ENCODE results near the gene IDI2. TPM values are rescaled to one million over a fixed set of nuclear protein-coding genes. Genes with fewer than 3 reads are reported as not detected.
"Not testable (repeated sequence)": the region's sequence is repeated elsewhere in the genome, so short reads cannot be mapped to it uniquely, and the experiment has no call there.

IDI2 gene
- 0.14 TPM for polyA plus RNA-seq (ENCODE audit: insufficient read length)

- no peak for DNase-seq (ENCODE audit: low read depth)
Measured at GRCh38 chr10:1025683-1026082, at the start of gene IDI2. Gene IDI2 (minus strand): TSS chr10:1025859. CDS start chr10:1024723, 1,136 bp downstream.

- DNase-seq (ENCODE audit: low read depth): no peak
Measured at GRCh38 chr10:1074748-1075308, 49.2 kb upstream of the IDI2 start.

GRCh38 chr10:1074052-1074747 is 48.5 kb upstream of the IDI2 start:
- no peak for DNase-seq (ENCODE audit: low read depth)

GRCh38 chr10:1070919-1071318 is 45.3 kb upstream of the IDI2 start:
- DNase-seq (ENCODE audit: low read depth): no peak

- no peak for DNase-seq (ENCODE audit: low read depth)
Measured at GRCh38 chr10:1068380-1069361, 43.0 kb upstream of the IDI2 start.

- not testable (repeated sequence) for DNase-seq (ENCODE audit: low read depth)
Measured at GRCh38 chr10:1066734-1067133, 41.1 kb upstream of the IDI2 start.

- DNase-seq (ENCODE audit: low read depth): no peak
Measured at GRCh38 chr10:1064964-1065247, 39.2 kb upstream of the IDI2 start.

- no peak for DNase-seq (ENCODE audit: low read depth)
Measured at GRCh38 chr10:1063232-1063865, 37.7 kb upstream of the IDI2 start.

- DNase-seq (ENCODE audit: low read depth): no peak
Measured at GRCh38 chr10:1061930-1062774, 36.5 kb upstream of the IDI2 start.

GRCh38 chr10:1059902-1060301 is 34.2 kb upstream of the IDI2 start:
- no peak for DNase-seq (ENCODE audit: low read depth)

- DNase-seq (ENCODE audit: low read depth): no peak
Measured at GRCh38 chr10:1058017-1058416, 32.4 kb upstream of the IDI2 start.

- no peak for DNase-seq (ENCODE audit: low read depth)
Measured at GRCh38 chr10:1057106-1057657, 31.5 kb upstream of the IDI2 start.

GRCh38 chr10:1056326-1057105 is 30.9 kb upstream of the IDI2 start, which contains the start of gene WDR37:
Gene WDR37 (plus strand): TSS chr10:1056385. CDS start chr10:1072156, 15,771 bp downstream.
- no peak for DNase-seq (ENCODE audit: low read depth)

- no peak for DNase-seq (ENCODE audit: low read depth)
Measured at GRCh38 chr10:1054684-1055083, 29.0 kb upstream of the IDI2 start.

- no peak for DNase-seq (ENCODE audit: low read depth)
Measured at GRCh38 chr10:1050554-1050953, 24.9 kb upstream of the IDI2 start.

- no peak for DNase-seq (ENCODE audit: low read depth)
Measured at GRCh38 chr10:1050145-1050544, 24.5 kb upstream of the IDI2 start.

- DNase-seq (ENCODE audit: low read depth): no peak
Measured at GRCh38 chr10:1049425-1049958, 23.8 kb upstream of the IDI2 start.

- DNase-seq (ENCODE audit: low read depth): peak; percentile 95
Measured at GRCh38 chr10:1048732-1049424, 23.2 kb upstream of the IDI2 start, which contains the start of gene IDI1. Gene IDI1 (minus strand): TSS chr10:1049119. CDS start chr10:1049003, 116 bp downstream.

- DNase-seq (ENCODE audit: low read depth): no peak
Measured at GRCh38 chr10:1048349-1048731, 22.7 kb upstream of the IDI2 start.

Data from forelimb muscle (tissue), 1 donor.